ENCODE results near the gene CAVIN4.

Gene CAVIN4

DNA sequence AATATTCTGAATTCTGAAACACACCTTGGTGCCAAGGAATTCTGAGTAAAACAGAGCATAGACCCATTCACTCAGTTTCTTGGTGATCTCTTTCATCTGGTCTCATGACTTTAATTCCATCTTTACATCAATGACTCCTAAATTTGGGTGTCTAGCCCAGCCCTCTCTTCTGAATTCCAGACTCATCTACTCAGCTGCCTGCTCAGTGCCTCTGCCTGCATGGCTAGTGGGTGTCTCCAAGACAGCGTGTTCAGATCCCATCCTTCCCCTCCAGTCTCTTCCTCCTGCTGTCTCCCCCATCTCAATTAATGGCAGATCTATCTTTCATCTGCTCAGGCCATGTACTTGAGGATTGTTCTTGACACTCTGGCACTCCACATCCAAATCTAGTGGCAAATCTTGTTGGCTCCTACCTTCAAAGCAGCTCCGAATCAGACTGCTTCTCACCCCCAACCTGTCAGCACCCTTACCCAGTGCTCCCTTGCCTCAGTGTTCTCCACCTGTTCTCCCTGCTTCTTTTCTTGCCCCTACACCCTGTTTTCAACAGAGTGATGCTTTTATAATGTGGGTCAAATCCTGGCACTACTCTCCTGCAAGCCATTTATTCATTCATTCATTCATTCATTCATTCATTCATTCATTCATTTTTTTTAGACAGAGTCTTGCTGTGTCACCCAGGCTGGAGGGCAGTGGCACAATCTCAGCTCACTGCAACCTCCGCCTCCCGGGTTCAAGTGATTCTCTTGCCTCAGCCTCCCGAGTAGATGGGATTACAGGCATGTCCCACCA lies 5.3 kb downstream of the CAVIN4 start:
- H3K27ac ChIP-seq (ENCODE audit: extremely low read depth, low read depth, low read length): no peak overlapping the region
- CTCF ChIA-PET: interaction anchor here (1.3 kb wide), 1 partner anchor 19 kb away, joined by 4 read pairs; no protein-coding TSS in a partner anchor
- H3K36me3 ChIP-seq (ENCODE audit: control insufficient read depth in 2 of 2, insufficient read depth in 1 of 2, low read length in 2 of 2): peaks cover 0 to 23% of the 10 kb centered on the region in 2 experiments; a peak in 1 of 3 replicates
- no peak for TF ChIP-seq ZNF155 (tag by site-specific recombination; IDR thresholded peaks at IDR 0.05)
- TF ChIP-seq ZBTB20 (tag by site-specific recombination; IDR thresholded peaks at IDR 0.05): no peak
- TF ChIP-seq ZNF148 (tag by site-specific recombination; IDR thresholded peaks at IDR 0.05; ENCODE audit: borderline replicate concordance): no peak
- no peak for TF ChIP-seq ZNF548 (tag by site-specific recombination; IDR thresholded peaks at IDR 0.05)
- H3K4me3 ChIP-seq (ENCODE audit: low read depth, low read length): no peak overlapping the region
- no peaks in the 10 kb centered on the region for H3K9me3 ChIP-seq (ENCODE audit: control insufficient read depth, insufficient read depth, low read depth, low read length)
- H3K4me1 ChIP-seq (ENCODE audit: control insufficient read depth, insufficient read depth, low read length): no peaks in the 10 kb centered on the region
- POLR2A ChIA-PET: no interaction called here

GRCh38 chr9:100584951-100585350 lies 7.1 kb downstream of the CAVIN4 start:
- Histone ChIP-seq H3K4me3 (ENCODE audit: low read depth, low read length) (no peak overlapping the region), H3K9me3 (ENCODE audit: control insufficient read depth, insufficient read depth, low read depth, low read length) (no peaks in the 10 kb centered on the region), H3K27ac (ENCODE audit: extremely low read depth, low read depth, low read length) (no peak overlapping the region), H3K36me3 (ENCODE audit: control insufficient read depth in 2 of 2, insufficient read depth in 1 of 2, low read length in 2 of 2) (peaks cover 0 to 21% of the 10 kb centered on the region in 2 experiments; a peak in 1 of 3 replicates), H3K4me1 (ENCODE audit: control insufficient read depth, insufficient read depth, low read length) (no peaks in the 10 kb centered on the region)
- ChIA-PET POLR2A (no interaction called here), CTCF (interaction anchor here (0.7 to 1.2 kb wide), 3 partner anchors 14 to 79 kb away, joined by 3 to 4 read pairs (median 3); no protein-coding TSS in a partner anchor)
- TF ChIP-seq ZBTB17 (tag by site-specific recombination; IDR thresholded peaks at IDR 0.05) (no peak), ZSCAN23 (tag by site-specific recombination; IDR thresholded peaks at IDR 0.05) (no peak), ZNF521 (tag by site-specific recombination; IDR thresholded peaks at IDR 0.05) (no peak), OSR2 (tag by site-specific recombination; IDR thresholded peaks at IDR 0.05) (no peak), ZNF366 (tag by site-specific recombination; conservative IDR thresholded peaks at IDR 0.05) (no peak), ZNF558 (tag by site-specific recombination; IDR thresholded peaks at IDR 0.05) (no peak), ZNF670 (tag by site-specific recombination; IDR thresholded peaks at IDR 0.05; ENCODE audit: low read depth) (no peak), ZNF777 (tag by site-specific recombination; IDR thresholded peaks at IDR 0.05; ENCODE audit: borderline replicate concordance) (no peak), ZSCAN16 (tag by site-specific recombination; IDR thresholded peaks at IDR 0.05) (no peak)
- TF ChIP-seq, protein P1, sequence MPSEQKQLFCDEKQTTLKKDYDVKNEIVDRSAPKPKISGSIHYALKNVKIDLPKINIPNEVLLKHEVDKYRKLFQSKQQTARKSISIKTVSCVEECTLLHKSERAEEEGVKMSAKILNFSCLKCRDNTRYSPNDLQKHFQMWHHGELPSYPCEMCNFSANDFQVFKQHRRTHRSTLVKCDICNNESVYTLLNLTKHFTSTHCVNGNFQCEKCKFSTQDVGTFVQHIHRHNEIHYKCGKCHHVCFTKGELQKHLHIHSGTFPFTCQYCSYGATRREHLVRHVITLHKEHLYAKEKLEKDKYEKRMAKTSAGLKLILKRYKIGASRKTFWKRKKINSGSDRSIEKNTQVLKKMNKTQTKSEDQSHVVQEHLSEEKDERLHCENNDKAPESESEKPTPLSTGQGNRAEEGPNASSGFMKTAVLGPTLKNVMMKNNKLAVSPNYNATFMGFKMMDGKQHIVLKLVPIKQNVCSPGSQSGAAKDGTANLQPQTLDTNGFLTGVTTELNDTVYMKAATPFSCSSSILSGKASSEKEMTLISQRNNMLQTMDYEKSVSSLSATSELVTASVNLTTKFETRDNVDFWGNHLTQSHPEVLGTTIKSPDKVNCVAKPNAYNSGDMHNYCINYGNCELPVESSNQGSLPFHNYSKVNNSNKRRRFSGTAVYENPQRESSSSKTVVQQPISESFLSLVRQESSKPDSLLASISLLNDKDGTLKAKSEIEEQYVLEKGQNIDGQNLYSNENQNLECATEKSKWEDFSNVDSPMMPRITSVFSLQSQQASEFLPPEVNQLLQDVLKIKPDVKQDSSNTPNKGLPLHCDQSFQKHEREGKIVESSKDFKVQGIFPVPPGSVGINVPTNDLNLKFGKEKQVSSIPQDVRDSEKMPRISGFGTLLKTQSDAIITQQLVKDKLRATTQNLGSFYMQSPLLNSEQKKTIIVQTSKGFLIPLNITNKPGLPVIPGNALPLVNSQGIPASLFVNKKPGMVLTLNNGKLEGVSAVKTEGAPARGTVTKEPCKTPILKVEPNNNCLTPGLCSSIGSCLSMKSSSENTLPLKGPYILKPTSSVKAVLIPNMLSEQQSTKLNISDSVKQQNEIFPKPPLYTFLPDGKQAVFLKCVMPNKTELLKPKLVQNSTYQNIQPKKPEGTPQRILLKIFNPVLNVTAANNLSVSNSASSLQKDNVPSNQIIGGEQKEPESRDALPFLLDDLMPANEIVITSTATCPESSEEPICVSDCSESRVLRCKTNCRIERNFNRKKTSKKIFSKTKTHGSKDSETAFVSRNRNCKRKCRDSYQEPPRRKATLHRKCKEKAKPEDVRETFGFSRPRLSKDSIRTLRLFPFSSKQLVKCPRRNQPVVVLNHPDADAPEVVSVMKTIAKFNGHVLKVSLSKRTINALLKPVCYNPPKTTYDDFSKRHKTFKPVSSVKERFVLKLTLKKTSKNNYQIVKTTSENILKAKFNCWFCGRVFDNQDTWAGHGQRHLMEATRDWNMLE (tag by site-specific recombination; conservative IDR thresholded peaks at IDR 0.05; ENCODE audit: low read depth): no peak
